ENCODE measurements around the gene KCTD12.

GRCh38 chr13:76879203-76879882 lies 6.9 kb downstream of the KCTD12 start:
- no peak for TF ChIP-seq EZH2 (IDR thresholded peaks at IDR 0.05)
- TF ChIP-seq POLR2AphosphoS5 (IDR thresholded peaks at IDR 0.05; ENCODE audit: borderline replicate concordance, low read depth, low read length), result no peak
- TF ChIP-seq FOXP2 (optimal IDR thresholded peaks at IDR 0.05; ENCODE audit: control extremely low read depth, extremely low read length, insufficient read depth), result no peak
